GM18499 (cell line): ENCODE results near the gene OPHN1.

ENCODE experiments used
- ATAC-seq: cut with Tn5 transposase; IDR thresholded peaks from one replicate; pipeline ENCODE4 v1.9.1; 2021; ENCODE audit warnings: moderate number of reproducible peaks; ENCODE audit not compliant: insufficient read depth, unreplicated experiment

The OPHN1 gene

DNA sequence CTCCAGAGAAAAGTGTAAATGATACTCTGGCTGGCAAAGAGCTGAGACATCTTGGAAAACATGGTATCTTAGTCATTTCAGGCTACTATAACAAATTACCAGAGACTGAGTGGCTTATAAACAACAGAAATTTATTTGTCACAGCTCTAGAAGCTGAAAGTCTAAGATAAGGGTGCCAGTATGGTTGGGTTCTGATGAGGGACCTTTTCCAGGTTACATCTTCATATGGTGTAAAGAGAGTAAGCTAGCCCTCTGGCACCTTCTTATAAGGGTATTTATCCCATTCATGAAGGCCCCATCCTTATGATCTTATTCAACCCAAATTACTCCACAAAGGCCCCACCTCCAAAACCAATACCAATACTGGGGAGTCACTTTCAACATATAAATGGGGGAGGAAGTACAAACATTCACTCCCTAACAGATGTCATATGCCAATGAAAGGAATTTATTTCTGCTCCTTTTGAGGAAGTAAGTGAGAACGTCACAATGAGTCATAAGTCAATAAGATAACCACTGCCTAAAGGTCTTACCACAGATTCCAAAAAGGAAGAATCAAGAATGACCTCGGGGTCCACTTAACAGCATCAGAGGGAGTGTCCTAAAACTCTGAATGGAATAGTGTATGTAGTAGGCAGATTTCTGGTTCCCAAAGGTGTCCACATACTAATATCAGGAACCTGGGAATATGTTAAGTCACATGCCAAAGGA lies 246.6 kb downstream of the OPHN1 start:
- no peak for ATAC-seq

- no peak for ATAC-seq
Measured at GRCh38 chrX:68185161-68185560, 248.1 kb downstream of the OPHN1 start.

DNA sequence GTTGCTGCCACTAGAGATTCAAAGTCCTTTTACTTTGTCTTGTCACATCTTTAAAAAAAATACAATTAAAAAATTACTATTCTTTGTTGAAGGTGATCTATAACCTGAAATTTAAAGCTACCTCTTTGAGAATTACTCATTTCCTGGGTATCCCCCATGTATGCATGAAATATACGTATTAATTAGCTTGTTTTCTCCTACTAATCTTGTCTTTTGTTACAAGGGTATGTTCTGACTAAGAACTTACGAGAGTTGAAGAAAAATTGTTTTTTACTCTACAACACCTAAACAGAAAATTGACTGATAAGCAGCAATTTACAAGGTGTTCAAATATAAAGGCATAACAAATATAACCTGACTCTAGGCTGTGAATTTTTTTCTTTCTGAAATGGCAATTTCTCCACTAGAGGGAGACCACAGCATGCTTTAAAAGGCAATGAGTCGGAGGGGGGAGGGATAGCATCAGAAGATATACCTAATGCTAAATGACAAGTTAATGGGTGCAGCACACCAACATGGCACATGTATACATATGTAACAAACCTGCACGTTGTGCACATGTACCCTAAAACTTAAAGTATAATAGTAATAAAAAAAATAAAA lies 249.6 kb downstream of the OPHN1 start:
- ATAC-seq, result no peak

- ATAC-seq, result no peak
Measured at GRCh38 chrX:68180579-68180978, 252.7 kb downstream of the OPHN1 start.

GRCh38 chrX:68179355-68179754 lies 253.9 kb downstream of the OPHN1 start:
- ATAC-seq, result no peak

DNA sequence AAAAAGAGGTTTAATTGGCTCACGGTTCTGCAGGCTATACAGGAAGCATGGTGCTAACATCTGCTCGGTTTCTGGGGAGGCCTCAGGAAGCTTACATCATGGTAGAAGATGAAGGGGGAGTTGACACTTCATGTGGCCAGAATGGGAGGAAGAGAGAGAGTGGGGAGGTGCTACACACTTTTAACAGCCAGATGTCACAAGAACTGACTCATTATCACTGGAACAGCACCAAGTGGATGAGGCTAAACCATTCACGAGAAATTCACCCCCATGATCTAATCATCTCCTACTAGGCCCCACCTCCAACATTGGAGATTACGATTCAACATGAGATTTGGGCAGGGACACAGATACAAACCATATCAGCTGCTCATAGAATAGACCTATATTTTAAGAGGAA lies 255.8 kb downstream of the OPHN1 start:
- no peak for ATAC-seq

DNA sequence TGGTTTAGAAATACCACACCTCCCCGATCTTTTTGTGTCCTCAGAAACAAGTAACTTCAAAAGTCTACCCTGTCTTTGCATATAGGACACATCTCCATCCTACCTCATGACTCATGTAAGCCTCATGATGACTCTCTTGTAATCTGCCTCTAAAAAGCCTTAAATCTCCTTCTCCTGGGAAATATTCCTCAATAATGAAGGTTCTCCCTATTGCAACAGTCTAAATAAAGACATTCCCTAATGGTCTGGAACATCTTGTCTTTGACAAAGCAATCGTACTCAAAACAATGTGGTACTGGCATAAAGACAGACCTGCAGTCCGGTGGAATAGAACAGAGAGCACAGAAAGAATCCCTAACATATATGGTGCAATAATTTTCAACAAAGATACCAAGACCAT lies 257.7 kb downstream of the OPHN1 start:
- ATAC-seq, result no peak

GRCh38 chrX:68163441-68163840 lies 269.9 kb downstream of the OPHN1 start:
- ATAC-seq, result no peak

DNA sequence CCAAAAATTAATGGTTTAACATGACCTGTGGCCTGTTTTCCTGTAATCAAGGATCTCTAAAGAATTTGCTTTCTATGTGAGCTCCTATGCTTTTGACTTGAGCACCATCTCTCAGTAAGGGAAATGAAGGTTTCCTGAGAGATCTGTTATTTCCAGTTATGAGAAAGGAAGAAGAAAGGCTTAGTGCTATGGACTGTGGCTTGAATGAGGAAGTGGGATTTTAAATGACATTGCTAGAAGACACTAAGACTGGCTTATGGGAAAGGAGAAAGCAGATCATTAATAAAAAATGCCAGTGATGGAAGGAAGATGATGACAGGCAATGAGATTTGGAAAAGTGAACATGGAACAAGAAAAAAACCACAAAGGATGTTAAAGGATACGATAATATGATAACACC lies 285.4 kb downstream of the OPHN1 start:
- ATAC-seq, result no peak

DNA sequence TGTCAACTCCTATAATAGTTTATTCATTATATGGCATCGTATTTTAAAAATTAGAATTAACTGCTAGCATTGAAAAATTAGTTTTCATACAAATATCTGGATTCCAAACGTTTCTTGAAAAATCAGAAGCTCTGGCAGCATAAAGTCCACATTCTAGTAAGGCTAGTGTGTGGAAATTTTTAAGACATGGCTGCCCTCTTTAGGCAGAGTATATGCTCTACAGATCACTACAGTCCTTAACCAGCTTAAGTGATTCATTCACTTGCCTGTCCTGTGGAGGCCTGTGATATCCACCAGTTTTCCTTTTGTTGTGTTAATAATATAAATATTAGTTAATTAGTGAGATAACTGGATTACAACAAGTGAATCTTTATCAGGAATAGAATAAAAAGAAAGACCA lies 287.2 kb downstream of the OPHN1 start:
- ATAC-seq, result no peak

DNA sequence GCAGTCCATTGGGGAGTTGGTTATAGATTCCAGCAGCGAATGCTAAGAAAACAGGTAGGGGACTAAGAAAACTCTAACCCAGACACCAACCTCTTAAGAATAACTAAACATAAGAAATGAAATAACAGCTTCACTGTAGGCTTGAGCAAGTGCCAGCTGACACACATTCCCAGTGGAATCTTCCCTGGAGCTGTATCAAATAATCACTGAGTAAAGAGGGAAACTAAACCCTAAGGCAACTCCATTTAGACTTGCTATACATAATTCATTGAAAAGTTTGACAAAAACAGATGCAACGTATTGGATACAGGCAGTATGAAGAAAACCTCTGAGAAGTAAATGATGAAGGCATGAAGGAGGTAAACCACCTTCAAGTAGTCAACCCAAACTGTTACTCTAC lies 293.5 kb downstream of the OPHN1 start:
- no peak for ATAC-seq

- ATAC-seq, result no peak
Measured at GRCh38 chrX:68133181-68133580, 300.1 kb downstream of the OPHN1 start.

- ATAC-seq, result no peak
Measured at GRCh38 chrX:68132749-68133148, 300.5 kb downstream of the OPHN1 start.

DNA sequence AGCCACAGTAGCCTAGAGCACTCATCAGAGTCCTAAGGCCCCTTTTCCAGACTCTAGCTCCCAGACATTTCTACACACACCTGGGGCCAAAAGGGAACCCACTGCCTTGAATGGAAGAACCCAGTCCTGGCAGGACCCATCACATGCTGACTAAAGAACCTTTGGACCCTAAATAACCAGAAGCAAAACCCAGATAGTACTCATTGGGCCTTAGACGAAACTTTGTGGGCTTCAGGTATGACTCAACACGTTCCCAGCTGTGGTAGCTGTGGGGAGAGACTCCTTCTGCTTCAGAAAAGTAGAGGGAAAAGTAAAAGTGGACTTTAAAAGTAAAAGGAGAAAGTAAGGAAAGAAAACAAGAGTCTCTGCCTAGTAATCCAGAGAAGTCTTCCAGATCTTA lies 311.5 kb downstream of the OPHN1 start:
- no peak for ATAC-seq

GRCh38 chrX:68121371-68121770 lies 311.9 kb downstream of the OPHN1 start:
- ATAC-seq, result no peak

DNA sequence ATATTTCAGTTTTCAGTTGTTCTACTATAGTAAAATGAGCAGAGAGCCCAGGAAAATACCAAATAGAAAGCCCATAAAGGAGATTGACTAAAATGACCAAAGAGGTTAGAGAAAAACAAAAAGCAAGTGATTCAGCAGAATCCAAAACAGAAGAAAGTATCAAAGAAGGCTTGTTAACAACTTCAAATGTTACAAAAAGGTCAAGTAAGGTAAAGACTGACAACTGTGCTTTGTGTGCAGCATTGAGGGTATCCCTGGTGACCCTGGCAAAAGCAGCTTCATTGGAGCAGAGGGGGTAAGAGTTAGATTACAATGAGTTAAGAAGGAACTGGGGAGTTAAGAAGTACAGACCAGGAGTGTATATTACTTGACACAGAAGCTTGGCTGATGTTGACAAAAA lies 317.9 kb downstream of the OPHN1 start:
- ATAC-seq, result no peak

DNA sequence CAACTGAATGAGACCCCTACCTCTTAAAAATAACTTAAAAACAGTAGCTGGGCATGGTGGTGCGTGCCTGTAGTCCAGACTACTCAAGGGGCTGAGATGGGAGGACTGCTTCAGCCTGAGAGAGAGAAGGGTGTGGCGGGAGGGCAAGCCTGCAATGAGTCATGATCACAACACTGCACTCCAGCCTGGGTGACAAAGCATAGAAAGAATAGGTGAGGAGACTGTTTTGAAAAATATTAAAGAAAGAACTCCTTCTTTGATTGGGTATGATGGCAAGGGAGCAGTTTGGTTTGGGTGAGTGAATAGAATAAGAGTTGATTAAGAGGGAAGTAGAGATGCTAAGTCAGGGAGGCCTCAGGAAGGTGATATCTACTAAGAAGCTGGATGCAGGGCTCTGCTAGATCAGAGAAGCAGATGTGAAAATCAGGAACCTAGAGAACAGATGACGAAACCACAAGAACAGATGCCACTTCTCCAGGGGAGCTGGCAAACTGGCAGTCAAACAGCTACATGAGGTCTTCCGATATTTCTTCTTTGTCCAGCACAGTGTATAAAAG lies 318.6 kb downstream of the OPHN1 start:
- ATAC-seq, result no peak

GRCh38 chrX:68113837-68114572 lies 319.3 kb downstream of the OPHN1 start:
- ATAC-seq, result no peak

GRCh38 chrX:68112321-68112720 lies 321.0 kb downstream of the OPHN1 start:
- no peak for ATAC-seq

- no peak for ATAC-seq
Measured at GRCh38 chrX:68109162-68109561, 324.1 kb downstream of the OPHN1 start.

DNA sequence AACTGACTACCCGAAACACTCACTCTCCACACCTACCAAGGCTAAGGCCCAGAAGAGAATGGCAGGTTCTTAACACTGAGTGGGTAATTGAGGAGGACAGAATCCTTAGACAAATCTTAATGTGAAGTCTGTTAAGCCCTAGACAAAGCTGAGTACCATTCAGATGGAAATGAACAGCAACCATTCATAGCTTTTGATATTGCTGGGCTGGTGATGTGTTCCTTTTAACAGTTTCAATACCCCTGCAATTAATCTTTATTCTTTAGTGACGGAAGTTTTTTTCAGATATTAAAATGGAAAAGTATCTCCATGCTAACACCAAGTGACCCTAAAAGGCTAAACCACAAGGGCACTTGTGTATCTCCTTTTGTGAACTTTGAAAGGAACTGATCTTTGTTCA lies 334.9 kb downstream of the OPHN1 start:
- no peak for ATAC-seq
